ENCODE measurements around the gene ITGA2B.

The ITGA2B gene

GRCh38 chr17:44389281-44389680 lies at the start of gene ITGA2B:
Gene ITGA2B, minus strand, starts transcription at chr17:44389649. Its CDS starts 176 bp downstream, at chr17:44389473.
- Histone ChIP-seq H3K4me1 (ENCODE audit: control insufficient read depth, insufficient read depth, low read length) (no peaks in the 10 kb centered on the region), H3K9ac (ENCODE audit: low read length) (no peak within 1 kb of the TSS), H3K27ac (ENCODE audit: low read depth, low read length) (no peak within 1 kb of the TSS), H3K4me3 (ENCODE audit: low read length) (no peak within 1 kb of the TSS), H3K36me3 (ENCODE audit: control insufficient read depth, insufficient read depth, low read length) (no peaks in the 10 kb centered on the region), H3K27me3 (ENCODE audit: control insufficient read depth, insufficient read depth, low read length) (peaks cover 5% of the 10 kb centered on the region)

GRCh38 chr17:44439168-44439567 lies 49.7 kb upstream of the ITGA2B start:
- Histone ChIP-seq H3K36me3 (ENCODE audit: control insufficient read depth, insufficient read depth, low read length) (peaks cover 5% of the 10 kb centered on the region), H3K27ac (ENCODE audit: low read depth, low read length) (no peak overlapping the region), H3K9ac (ENCODE audit: low read length) (no peak overlapping the region), H3K4me1 (ENCODE audit: control insufficient read depth, insufficient read depth, low read length) (peaks cover 3% of the 10 kb centered on the region), H3K4me3 (ENCODE audit: low read length) (no peak overlapping the region), H3K27me3 (ENCODE audit: control insufficient read depth, insufficient read depth, low read length) (no peaks in the 10 kb centered on the region)

GRCh38 chr17:44438636-44439035 lies 49.2 kb upstream of the ITGA2B start:
- no peak overlapping the region for H3K9ac ChIP-seq (ENCODE audit: low read length)
- H3K36me3 ChIP-seq (ENCODE audit: control insufficient read depth, insufficient read depth, low read length): peaks cover 7% of the 10 kb centered on the region
- no peaks in the 10 kb centered on the region for H3K27me3 ChIP-seq (ENCODE audit: control insufficient read depth, insufficient read depth, low read length)
- H3K4me3 ChIP-seq (ENCODE audit: low read length): no peak overlapping the region
- no peak overlapping the region for H3K27ac ChIP-seq (ENCODE audit: low read depth, low read length)
- H3K4me1 ChIP-seq (ENCODE audit: control insufficient read depth, insufficient read depth, low read length): peaks cover 3% of the 10 kb centered on the region

GRCh38 chr17:44436336-44436735 lies 46.9 kb upstream of the ITGA2B start:
- Histone ChIP-seq H3K27ac (ENCODE audit: low read depth, low read length) (no peak overlapping the region), H3K27me3 (ENCODE audit: control insufficient read depth, insufficient read depth, low read length) (no peaks in the 10 kb centered on the region), H3K4me3 (ENCODE audit: low read length) (no peak overlapping the region), H3K36me3 (ENCODE audit: control insufficient read depth, insufficient read depth, low read length) (peaks cover 8% of the 10 kb centered on the region), H3K4me1 (ENCODE audit: control insufficient read depth, insufficient read depth, low read length) (peaks cover 8% of the 10 kb centered on the region), H3K9ac (ENCODE audit: low read length) (no peak overlapping the region)

GRCh38 chr17:44432254-44433157 lies 43.1 kb upstream of the ITGA2B start:
- Histone ChIP-seq H3K27me3 (ENCODE audit: control insufficient read depth, insufficient read depth, low read length) (no peaks in the 10 kb centered on the region), H3K4me3 (ENCODE audit: low read length) (no peak overlapping the region), H3K4me1 (ENCODE audit: control insufficient read depth, insufficient read depth, low read length) (peaks cover 5% of the 10 kb centered on the region), H3K27ac (ENCODE audit: low read depth, low read length) (peak overlapping the region; percentile 4), H3K9ac (ENCODE audit: low read length) (no peak overlapping the region), H3K36me3 (ENCODE audit: control insufficient read depth, insufficient read depth, low read length) (peaks cover 8% of the 10 kb centered on the region)

- Histone ChIP-seq H3K36me3 (ENCODE audit: control insufficient read depth, insufficient read depth, low read length) (peaks cover 12% of the 10 kb centered on the region), H3K27me3 (ENCODE audit: control insufficient read depth, insufficient read depth, low read length) (no peaks in the 10 kb centered on the region), H3K4me3 (ENCODE audit: low read length) (no peak overlapping the region), H3K27ac (ENCODE audit: low read depth, low read length) (no peak overlapping the region), H3K4me1 (ENCODE audit: control insufficient read depth, insufficient read depth, low read length) (no peaks in the 10 kb centered on the region), H3K9ac (ENCODE audit: low read length) (no peak overlapping the region)
Measured at GRCh38 chr17:44424828-44425461, 35.5 kb upstream of the ITGA2B start.

GRCh38 chr17:44417553-44417952 lies 28.1 kb upstream of the ITGA2B start:
- no peak overlapping the region for H3K4me3 ChIP-seq (ENCODE audit: low read length)
- no peaks in the 10 kb centered on the region for H3K4me1 ChIP-seq (ENCODE audit: control insufficient read depth, insufficient read depth, low read length)
- H3K36me3 ChIP-seq (ENCODE audit: control insufficient read depth, insufficient read depth, low read length): peaks cover 6% of the 10 kb centered on the region
- H3K27me3 ChIP-seq (ENCODE audit: control insufficient read depth, insufficient read depth, low read length): no peaks in the 10 kb centered on the region
- no peak overlapping the region for H3K9ac ChIP-seq (ENCODE audit: low read length)
- no peak overlapping the region for H3K27ac ChIP-seq (ENCODE audit: low read depth, low read length)

GRCh38 chr17:44416558-44417289 lies 27.3 kb upstream of the ITGA2B start:
- Histone ChIP-seq H3K4me1 (ENCODE audit: control insufficient read depth, insufficient read depth, low read length) (no peaks in the 10 kb centered on the region), H3K4me3 (ENCODE audit: low read length) (no peak overlapping the region), H3K27ac (ENCODE audit: low read depth, low read length) (no peak overlapping the region), H3K27me3 (ENCODE audit: control insufficient read depth, insufficient read depth, low read length) (no peaks in the 10 kb centered on the region), H3K9ac (ENCODE audit: low read length) (no peak overlapping the region), H3K36me3 (ENCODE audit: control insufficient read depth, insufficient read depth, low read length) (peaks cover 6% of the 10 kb centered on the region)

GRCh38 chr17:44414394-44415155 lies 25.1 kb upstream of the ITGA2B start:
- Histone ChIP-seq H3K27me3 (ENCODE audit: control insufficient read depth, insufficient read depth, low read length) (no peaks in the 10 kb centered on the region), H3K4me3 (ENCODE audit: low read length) (no peak overlapping the region), H3K9ac (ENCODE audit: low read length) (no peak overlapping the region), H3K4me1 (ENCODE audit: control insufficient read depth, insufficient read depth, low read length) (no peaks in the 10 kb centered on the region), H3K27ac (ENCODE audit: low read depth, low read length) (no peak overlapping the region), H3K36me3 (ENCODE audit: control insufficient read depth, insufficient read depth, low read length) (peaks cover 3% of the 10 kb centered on the region)

- no peaks in the 10 kb centered on the region for H3K36me3 ChIP-seq (ENCODE audit: control insufficient read depth, insufficient read depth, low read length)
Measured at GRCh38 chr17:44409309-44410028, 20.0 kb upstream of the ITGA2B start.

GRCh38 chr17:44408786-44409185 lies 19.3 kb upstream of the ITGA2B start:
- Histone ChIP-seq H3K4me1 (ENCODE audit: control insufficient read depth, insufficient read depth, low read length) (no peaks in the 10 kb centered on the region), H3K4me3 (ENCODE audit: low read length) (no peak overlapping the region), H3K9ac (ENCODE audit: low read length) (no peak overlapping the region), H3K27me3 (ENCODE audit: control insufficient read depth, insufficient read depth, low read length) (no peaks in the 10 kb centered on the region), H3K27ac (ENCODE audit: low read depth, low read length) (no peak overlapping the region), H3K36me3 (ENCODE audit: control insufficient read depth, insufficient read depth, low read length) (no peaks in the 10 kb centered on the region)

More at GRCh38 chr17:44409309-44410028, 20.0 kb upstream of the ITGA2B start:
- Histone ChIP-seq H3K27me3 (ENCODE audit: control insufficient read depth, insufficient read depth, low read length) (no peaks in the 10 kb centered on the region), H3K4me1 (ENCODE audit: control insufficient read depth, insufficient read depth, low read length) (no peaks in the 10 kb centered on the region), H3K4me3 (ENCODE audit: low read length) (no peak overlapping the region), H3K27ac (ENCODE audit: low read depth, low read length) (no peak overlapping the region), H3K9ac (ENCODE audit: low read length) (no peak overlapping the region)

Data from rectal smooth muscle tissue (tissue), 1 donor.